HG03432 (cell line): ENCODE measurements around the gene TAAR5.
"Not testable (repeated sequence)": the region's sequence is repeated elsewhere in the genome, so short reads cannot be mapped to it uniquely, and the experiment has no call there.

Experiments
- ATAC-seq: cut with Tn5 transposase; IDR thresholded peaks from one replicate; pipeline ENCODE4 v1.9.1; 2021; ENCODE audit warnings: mild to moderate bottlenecking, moderate library complexity; ENCODE audit not compliant: unreplicated experiment

Gene TAAR5

DNA sequence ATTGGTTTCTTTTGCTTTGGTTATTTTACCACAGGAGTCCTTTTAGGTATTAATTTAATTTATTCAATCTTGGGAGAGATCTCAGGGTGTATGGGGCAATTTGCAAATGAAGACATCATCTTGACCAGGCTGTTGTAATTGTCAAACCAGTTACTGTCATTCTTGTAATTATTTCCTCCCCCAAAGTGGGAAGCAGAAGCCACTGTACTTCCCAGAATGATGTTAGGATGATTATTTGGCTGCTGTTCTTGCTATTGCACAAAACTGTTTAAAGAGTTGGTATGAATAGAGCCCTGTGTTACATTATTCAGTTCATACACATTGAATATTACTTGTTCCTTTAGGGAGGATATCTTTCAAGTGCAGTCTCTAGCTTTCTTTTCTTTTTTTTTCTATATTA, 17.8 kb downstream of the TAAR5 start:
- no peak for ATAC-seq

DNA sequence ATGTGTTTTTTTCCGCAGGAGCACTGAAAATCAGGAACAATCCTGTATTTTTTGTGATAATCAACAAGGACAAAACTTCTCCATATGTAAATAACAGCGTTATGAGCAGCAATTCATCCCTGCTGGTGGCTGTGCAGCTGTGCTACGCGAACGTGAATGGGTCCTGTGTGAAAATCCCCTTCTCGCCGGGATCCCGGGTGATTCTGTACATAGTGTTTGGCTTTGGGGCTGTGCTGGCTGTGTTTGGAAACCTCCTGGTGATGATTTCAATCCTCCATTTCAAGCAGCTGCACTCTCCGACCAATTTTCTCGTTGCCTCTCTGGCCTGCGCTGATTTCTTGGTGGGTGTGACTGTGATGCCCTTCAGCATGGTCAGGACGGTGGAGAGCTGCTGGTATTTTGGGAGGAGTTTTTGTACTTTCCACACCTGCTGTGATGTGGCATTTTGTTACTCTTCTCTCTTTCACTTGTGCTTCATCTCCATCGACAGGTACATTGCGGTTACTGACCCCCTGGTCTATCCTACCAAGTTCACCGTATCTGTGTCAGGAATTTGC, 19.2 kb downstream of the TAAR5 start, which contains the start of gene TAAR6:
Gene TAAR6, plus strand, starts transcription at position 102 of the 557 bp plus-strand sequence. Its CDS starts 0 bp downstream, at position 102.
- ATAC-seq, result no peak

DNA sequence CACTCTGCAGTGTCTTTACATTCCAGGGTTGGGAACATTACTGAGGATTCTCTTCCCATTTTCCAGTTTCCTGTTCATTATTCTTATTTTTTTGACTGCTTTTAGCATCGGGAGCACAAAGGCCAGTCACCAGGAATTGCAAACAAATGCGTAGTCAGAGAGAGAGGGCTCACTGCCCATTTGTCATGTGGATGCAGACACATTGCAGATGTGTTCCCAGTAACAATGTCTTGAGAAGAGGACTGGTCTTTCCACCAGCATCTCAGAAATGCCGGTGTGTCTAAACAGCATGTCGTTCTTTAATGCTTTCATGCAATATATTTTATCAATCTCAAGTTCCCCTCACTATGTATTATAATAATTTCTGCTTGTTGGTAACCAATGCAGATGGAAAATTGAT, 20.4 kb downstream of the TAAR5 start:
- no peak for ATAC-seq

DNA sequence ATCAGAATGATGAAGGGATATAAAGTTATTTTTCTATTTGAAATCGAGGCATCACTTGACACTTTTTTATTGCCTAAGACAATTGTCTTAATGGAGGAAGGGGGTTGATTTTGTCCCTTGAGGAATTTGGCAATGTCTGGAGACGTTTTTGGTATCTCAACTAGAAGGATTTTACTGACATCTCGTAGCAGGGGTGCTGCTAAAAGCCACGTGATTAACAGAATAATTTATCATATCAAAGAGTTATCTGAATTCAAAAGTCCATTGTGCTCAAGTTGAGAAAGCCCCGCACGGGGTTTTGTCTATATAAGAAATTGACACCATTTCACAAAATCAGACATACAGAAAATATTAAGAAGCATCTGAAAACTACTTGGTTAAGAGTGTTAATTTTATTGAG, 20.9 kb downstream of the TAAR5 start:
- ATAC-seq, result no peak

DNA sequence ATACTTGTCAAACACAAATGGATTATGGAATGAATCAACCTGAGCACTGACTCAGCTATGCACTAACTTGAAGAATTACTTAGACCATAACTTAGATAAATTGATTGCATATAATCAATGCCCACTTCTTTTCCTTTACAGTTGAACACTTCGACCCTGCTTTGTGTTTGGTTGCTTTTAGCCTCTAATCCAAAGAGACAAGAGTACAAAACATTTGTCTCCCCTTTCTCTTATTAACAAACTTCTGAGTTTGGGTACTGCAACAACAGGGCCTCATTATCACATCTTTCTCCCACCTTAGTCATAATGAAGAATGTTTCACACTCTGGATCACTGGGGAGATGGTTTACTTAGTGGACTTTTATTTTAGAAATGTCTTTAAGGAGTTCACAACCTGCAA, 22.0 kb downstream of the TAAR5 start:
- ATAC-seq, result no peak

DNA sequence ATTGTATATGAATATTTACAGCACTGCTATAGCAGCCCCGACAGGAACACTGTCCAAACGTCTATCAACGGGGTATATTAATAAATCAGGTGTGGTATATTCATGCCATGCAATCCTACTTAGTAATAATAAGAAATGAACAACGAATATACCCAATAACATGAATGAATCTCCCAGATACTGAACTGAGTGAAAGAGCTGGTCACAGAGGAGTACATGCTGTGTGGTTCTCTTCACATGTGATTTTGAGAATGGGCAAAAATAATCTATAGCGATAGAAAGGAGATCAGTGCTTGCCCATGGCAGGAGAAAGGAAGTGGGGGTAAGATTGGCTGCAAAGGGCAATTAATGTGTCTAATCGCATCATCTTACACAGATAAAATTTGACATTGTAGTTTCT, 23.1 kb downstream of the TAAR5 start:
- ATAC-seq, result no peak

DNA sequence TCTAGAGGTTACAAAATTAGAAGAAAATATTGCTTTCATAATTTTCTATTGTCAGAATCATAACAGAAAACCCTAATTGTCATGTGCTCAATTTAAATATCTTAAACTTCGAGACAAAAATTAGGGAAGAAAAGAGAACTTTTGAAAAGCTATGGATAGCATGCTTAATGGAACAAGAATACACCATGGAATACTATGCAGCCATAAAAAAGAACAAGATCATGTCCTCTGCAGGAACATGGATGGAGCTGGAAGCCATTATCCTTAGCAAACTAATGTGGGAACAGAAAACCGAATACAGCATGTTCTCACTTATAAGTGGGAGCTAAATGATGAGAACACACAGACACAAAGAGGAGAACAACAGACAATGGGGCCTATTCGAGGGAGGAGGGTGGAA, 29.5 kb downstream of the TAAR5 start:
- not testable (repeated sequence) for ATAC-seq

DNA sequence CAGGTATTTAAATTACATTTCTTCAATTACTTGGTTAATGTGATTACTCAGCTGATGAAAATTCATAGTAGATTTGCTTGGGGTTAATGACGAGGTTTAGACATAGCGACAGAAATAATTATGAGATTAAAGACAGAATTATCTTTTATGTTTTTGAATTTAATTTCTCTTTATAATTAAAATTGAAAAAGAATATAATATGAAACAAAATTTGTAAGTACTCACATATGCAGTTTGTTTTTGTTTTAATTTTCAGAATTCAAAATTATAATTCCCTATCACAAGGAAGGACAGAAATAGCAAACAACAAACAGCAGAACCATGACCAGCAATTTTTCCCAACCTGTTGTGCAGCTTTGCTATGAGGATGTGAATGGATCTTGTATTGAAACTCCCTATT, 37.2 kb downstream of the TAAR5 start, which contains the start of gene TAAR8:
Gene TAAR8, plus strand, starts transcription at position 301 of the 400 bp plus-strand sequence. Its CDS starts 21 bp downstream, at position 322.
- no peak for ATAC-seq

DNA sequence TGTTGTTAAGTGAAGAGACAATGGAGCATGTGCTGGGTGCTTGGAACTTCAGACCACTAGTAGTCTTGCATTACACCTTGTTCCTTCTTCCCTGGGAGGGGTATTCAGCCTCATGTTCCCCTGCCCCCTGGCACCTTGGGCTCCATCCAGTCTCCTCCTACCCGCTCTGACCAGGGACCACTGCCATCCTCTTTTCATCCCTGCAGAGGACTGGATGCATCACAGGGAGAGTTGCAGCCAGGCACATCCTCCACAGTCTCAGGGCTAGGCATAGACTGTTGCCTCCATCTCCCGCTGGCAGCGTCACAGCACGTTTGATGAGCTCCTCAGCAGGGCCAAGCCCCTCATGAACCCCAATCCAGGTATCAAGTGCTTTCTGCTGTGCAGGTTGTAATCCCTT, 38.3 kb downstream of the TAAR5 start:
- ATAC-seq, result no peak

DNA sequence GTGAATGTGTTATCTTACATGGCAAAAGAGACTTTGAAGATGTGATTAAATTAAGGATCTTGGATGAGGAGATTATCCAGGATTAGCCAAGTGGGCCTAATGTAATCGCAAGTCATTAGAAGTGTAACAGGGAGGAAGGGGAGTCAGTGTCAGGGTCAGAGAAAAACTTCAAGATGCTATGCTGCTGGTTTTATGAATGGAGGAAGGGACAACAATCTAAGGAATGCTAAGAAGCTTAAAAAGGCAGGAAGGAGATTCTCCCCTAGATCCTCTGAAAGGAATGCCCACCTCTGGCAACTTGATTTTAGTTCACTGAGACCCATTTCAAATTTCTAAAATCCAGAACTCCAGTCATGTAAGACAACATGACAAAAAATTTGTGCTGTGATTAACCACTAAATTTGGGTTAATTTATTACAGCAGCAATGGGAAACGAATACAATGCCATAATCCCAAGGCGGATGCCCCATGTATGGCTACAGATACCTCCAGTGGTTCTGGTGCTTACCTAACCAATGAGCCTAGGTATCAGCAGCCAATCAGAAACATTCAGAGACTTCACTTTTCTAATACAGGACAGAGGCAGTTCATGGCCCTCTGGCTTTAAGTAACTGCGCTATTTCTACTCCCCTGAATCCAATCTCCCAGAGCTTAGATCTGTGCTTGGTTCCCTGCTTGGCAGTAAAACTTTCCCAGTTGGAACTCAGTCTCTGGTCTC, 40.6 kb downstream of the TAAR5 start:
- ATAC-seq, result no peak

DNA sequence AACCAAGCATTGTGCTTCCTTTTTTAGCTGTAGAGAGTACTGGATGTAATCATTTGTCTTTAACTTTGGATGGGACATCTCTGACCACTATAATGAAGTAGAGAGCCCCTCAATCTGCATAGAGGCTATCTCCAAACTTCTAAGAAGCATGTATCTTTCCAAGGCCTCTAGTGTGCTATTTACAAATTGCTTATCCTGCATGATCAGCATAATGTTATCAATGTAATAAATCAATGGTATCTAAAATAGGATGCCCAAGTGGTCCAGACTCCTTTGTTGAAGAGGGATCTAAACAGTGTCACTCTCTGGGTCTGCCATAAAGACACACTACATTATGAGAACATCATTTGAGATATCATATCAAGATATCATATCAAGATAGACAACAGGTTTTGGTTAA, 44.7 kb downstream of the TAAR5 start:
- ATAC-seq, result no peak
